Dermis microvascular lymphatic vessel endothelial cell (primary cell): ENCODE measurements around the gene ASGR2. TPM values are rescaled to one million over a fixed set of nuclear protein-coding genes. Genes with fewer than 3 reads are reported as not detected.
A peak's percentile ranks its signal among the peaks of the same experiment; 100 is the strongest.
"Not testable (repeated sequence)": the region's sequence is repeated elsewhere in the genome, so short reads cannot be mapped to it uniquely, and the experiment has no call there.

ENCODE experiments used
- DNase-seq, 2 donors: peaks; one replicate each; pipeline versions ENCODE4 v3.0.0 to v3.0.0-alpha.2; 2010; ENCODE audit warnings: low read depth in 2 of 2
- total RNA-seq: library from RNA; depleted of rRNA; stranded (reverse); fragments of >200 nt; gene quantifications from 2 replicates; pipeline ENCODE4 v1.2.1, GENCODE V29; 2014

The ASGR2 gene
- total RNA-seq, 1 donor from 2014 or later, result under 0.01 TPM

DNA sequence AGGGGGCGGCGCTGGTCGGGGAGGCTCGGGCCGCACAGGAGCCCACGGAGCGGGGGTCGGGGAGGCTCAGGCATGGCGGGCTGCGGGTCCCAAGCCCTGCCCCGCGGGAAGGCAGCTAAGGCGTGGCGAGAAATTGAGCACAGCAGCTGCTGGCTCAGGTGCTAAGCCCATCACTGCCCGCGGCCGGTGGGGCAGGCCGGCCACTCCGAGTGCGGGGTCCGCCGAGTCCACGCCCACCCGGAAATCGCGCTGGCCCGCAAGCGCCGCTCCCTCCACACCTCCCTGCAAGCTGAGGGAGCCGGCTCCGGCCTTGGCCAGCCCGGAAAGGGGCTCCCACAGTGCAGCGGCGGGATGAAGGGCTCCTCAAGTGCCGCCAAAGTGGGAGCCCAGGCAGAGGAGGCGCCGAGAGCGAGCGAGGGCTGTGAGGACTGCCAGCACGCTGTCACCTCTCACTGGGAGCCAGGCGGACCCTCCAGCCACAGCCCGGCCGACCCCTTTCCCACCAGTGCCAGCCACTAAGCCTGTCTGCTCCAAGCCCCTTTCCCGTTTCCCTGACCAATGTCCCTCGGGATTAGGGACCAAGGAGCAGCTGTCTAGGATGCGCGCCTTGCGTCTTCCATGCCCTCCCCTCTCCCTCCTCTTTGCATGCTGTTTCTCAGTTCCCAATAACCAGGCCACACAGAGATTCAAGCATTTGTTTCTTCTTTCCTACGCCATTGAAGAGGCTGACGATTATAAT is 13.8 kb downstream of the ASGR2 start:
- DNase-seq, result not testable (repeated sequence)

DNA sequence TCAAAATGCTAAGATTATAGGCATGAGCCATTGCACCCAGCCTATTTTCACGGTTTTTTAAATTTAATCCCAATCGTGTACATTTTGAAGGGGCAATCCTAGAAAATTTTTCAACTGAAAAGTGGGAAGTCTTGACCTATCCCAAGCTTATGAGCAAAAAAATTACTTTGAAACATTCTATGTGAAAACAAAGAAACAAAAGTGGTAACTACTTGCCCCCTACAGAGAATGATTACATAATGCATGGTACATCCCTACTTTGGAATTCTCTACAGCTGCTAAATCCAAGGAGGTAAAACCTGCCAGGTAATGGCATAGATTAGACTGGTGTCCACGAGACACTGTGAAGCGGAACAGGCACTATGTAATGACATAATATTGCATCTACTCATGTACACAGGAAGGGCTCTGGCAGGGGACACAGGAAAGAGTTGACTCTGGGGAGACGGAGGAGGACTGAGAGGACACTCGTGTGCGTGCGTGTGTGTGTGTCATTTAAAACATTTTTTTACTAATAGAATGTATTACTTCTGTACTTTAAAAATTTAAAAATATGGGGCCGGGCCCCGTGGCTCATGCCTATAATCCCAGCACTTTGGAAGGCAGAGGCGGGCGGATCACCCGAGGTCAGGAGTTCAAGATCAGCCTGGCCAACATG is 15.7 kb downstream of the ASGR2 start:
- no peak for DNase-seq

DNA sequence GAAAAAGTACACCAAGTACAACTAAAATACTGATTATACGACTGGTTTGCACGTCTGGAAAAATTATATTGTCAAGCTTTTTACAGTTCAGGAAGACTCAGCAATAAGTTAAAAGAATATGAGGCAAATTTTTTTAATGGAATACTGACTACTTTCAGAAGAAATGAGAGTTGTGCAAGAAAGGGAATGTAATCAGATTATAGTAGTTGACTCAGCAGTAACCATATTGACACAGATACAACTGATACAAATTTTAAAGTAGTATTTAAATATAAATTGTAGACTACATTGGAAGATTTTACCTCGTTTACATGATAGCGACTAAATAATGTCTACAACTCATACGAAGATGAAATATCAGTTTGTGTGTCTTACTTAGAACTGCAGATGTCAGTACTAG is 16.7 kb downstream of the ASGR2 start:
- no peak for DNase-seq

DNA sequence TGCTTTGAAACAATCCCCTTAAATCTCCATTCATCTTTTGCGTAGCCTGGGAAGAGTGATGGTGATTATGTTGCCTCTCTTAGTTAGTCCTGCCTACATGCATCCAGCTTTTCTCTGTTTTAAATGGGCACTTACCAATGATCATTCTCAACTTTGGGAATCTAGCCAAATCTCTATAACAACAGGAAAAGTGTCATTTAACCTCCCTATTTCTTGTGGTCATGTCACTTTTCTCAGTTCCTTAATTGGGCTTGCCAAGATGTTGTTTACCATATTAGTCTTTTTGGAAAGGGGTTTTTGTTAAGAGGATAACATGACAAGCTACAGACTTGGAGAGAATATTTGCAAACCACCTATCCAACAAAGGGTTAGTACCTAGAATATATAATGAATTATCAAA is 19.0 kb downstream of the ASGR2 start:
- DNase-seq, result peak in 1 of 2 donors; percentile 69

DNA sequence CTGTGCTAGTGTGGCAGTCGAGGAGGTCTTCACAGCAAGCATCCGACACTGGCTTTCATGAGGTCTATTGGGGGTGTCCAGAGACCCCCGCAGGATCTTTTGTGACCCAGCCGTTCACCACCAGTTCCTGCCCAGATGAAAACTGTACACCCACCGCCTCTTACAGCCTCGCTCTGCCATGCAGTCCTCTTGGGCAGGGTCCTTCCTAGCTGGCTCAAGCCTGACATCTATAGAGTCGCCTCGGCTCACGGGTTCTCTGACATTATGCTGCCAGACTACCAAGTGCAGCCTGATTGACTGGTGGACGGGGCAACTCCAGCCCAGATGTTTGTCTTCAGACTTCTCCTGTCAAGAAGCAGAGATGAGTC is 20.0 kb downstream of the ASGR2 start:
- no peak for DNase-seq

DNA sequence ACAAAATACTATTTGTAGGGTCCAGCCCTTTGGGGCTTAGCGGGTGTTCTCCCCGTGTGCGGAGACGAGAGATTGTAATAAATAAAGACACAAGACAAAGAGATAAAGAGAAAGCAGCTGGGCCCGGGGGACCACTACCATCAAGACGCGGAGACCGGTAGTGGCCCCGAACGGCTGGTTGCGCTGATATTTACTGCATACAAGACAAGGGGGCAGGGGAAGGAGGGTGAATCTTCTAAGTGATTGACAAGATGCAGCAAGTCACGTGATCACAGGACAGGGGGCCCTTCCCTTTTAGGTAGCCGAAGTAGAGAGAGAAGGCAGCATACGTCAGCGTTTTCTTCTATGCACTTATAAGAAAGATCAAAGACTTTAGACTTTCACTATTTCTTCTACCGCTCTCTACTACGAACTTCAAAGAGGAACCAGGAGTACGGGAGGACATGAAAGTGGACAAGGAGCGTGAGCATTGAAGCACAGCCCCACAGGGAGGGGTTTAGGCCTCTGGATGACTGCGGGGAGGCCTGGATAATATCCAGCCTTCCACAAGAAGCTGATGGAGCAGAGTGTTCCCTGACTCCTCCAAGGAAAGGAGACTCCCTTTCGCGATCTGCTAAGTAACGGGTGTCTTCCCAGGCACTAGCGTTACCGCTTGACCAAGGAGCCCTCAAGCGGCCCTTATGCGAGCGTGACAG is 23.2 kb downstream of the ASGR2 start:
- DNase-seq, result not testable (repeated sequence)

DNA sequence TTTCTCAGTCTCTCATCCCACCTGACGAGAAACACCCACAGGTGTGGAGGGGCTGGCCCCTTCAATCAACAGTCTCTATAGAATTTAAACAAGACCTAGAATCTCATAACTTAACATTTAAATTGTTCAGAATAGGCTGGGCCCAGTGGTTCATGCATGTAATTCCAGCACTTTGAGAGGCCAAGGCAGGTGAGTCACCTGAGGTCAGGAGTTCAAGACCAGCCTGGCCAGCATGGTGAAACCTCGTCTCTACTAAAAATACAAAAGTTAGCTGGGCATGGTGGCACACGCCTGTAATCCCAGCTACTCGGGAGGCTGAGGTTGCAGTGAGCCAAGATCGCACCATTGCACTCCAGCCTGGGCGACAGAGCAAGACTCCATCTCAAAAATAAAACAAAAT is 25.1 kb downstream of the ASGR2 start:
- not testable (repeated sequence) for DNase-seq

DNA sequence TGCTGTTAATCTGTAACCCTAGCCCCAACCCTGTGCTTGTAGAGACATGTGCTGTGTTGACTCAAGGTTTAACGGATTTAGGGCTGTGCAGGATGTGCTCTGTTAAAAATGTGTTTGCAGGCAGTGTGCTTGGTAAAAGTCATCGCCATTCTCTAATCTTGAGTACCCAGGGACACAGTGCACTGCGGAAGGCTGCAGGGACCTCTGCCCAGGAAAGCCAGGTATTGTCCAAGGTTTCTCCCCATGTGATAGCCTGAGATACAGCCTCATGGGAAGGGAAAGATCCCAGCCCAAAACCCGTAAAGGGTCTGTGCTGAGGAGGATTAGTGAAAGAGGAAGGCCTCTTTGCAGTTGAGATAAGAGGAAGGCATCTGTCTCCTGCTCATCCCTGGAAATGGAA is 26.2 kb downstream of the ASGR2 start:
- DNase-seq, result not testable (repeated sequence)

DNA sequence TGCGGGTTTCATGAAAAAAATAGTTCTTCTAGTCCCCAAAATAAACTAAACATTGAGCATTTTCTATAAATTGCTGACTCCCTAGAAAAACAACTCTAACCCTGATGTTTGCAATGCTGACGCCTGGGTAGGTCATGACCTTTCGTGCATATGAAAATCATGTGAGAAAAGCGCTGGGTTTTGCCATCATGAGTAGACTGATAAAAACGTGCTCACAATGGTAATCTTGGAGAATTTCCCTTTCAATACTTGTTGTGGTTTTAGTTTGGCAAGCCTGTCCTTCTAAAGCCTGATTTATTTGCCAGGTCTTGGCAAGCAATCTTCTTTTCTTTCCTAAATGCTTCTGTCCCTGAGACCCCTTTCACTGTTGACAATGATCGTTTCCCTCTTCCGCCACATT is 30.5 kb downstream of the ASGR2 start:
- DNase-seq, result peak; percentile 76 to 80

DNA sequence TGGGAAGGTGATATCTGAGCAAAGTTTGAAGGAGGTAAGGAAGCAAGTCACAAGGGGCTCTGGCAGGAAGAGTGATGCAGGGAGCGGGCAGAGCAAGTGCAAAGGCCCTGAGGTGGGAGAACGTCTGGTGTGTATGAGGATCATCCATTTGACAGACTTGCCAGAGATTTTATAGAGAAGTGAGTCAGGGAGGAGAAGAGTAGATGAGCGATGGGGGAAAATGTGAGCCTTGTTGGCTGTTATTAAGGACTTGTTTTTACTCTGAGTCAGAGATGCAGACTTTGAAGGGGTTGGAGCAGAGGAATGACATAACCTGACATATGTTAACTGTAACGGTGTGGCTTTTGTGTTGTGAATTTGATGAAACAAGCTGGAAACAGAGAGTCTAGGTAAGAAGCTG is 31.0 kb downstream of the ASGR2 start:
- DNase-seq, result peak; percentile 18 to 58

DNA sequence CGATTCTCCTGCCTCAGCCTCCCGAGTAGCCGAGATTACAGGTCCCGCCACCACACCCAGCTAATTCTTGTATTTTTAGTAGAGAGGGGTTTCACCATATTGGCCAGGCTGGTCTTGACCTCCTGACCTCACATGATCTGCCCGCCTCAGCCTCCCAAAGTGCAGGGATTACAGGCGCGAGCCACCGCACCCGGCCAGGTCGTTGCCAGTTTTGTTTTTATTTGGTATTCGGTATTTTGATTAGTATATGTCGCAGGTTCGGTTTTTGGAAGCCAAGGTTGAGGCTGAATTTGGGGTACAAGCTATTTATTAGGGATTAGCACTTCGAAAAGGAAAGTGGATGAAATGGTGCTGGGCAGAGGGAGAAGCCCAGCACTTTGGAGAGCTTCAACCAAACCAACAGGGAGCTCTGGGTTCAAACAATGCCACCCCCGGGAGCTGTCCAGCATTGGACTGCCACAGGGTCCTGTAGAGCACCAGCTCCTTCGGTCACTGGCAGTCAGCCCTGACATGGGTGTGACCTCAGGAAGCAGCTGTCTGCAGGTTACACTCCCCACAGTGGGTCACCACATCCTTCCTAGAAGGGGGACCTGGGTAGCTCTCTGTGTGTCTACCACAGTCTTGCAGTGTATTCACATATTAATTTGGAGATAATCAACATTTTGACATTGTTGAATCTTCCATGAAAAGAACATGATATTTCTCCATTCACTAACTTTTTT is 33.1 kb downstream of the ASGR2 start:
- DNase-seq, result peak; percentile 20 to 40

DNA sequence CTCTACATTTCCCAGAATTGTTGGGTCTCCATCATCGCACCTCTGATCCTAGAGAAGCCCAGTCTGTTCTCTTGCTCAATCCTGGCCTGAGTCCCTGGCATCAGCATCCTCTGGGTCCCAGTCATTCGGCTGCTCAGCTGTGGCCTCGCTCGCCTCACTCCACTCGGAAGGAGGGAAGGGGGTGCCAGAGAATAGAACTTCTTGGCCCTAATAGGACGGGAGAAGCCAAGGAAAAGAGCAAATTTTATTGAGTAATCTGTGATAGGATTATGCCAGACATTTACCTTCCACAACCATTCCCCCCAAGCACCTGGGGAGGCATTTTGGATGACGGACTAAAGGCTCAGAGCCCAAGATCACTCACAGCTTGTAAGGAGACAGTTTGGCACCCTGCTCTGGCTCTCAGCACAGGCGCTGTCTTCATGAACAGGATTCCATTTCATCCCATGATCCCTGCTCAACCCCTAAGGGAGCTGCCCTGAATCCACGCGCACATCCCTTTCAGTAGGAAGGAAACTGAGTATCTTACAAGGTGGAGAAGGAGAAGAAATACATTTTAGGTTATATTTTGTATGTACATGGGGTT is 34.1 kb downstream of the ASGR2 start:
- DNase-seq, result no peak

DNA sequence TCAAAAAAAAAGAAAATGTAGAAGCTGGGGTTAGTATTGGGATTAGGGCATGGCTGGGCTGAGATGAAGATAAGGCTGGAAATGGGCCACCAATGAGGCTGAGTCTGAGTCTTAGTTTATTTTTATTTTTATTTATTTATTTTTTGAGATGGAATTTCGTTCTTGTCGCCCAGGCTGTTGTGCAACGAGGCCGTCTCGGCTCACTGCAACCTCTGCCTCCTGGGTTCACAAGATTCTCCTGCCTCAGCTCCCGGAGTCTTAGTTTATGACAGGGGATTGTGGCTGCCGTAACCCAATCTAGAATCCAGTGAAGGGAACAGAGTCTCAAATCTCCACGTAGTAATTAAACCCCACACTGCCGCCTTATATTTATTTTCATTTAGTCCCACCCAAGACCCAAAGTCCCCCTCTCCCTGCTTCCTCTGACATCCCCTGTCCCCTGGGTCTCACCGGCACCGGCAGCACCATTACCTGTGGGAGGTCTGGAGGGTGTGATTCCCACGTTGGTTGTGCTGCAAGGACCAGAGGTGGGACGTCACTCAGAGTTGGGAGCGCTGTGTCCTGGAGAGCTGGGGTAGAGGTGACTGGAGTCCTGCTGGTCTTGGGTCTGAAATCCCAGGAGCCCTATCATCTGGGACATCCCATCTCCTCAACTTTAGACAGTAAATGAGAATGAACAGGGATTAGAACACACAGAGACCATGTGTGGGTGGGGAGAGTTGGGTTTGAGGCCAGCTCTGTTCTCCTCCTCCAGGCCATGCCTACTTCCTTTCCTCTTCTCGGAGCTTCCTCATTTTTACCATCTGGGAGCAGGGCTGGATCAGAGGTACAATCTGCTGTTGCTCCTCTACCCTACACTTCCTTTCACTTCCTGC is 34.8 kb downstream of the ASGR2 start, which contains the start of gene CLEC10A:
CLEC10A (minus strand) TSS at position 671 of the 875 bp plus-strand sequence. CDS start 1,439 bp downstream, outside the sequence.
- DNase-seq, result no peak

DNA sequence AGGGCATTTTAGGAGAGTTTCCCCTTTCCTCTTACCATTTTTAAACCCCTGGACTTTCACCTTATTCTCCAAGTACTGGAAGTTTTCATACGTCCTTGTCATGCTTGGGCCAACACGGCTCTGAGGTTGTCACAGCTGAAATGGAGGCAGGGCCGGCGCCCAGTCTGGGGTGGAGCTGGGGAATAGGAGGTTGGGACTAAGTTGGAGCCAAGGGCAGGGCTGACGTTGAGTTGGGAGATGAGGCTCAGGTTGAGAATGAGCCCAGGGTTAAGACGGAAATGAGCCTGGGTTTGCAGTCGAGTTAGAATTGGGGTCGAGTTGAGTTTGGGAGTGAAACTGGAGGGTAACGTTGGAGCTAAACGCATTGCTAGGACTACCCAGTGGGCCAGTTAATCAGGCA is 35.9 kb downstream of the ASGR2 start:
- no peak for DNase-seq

DNA sequence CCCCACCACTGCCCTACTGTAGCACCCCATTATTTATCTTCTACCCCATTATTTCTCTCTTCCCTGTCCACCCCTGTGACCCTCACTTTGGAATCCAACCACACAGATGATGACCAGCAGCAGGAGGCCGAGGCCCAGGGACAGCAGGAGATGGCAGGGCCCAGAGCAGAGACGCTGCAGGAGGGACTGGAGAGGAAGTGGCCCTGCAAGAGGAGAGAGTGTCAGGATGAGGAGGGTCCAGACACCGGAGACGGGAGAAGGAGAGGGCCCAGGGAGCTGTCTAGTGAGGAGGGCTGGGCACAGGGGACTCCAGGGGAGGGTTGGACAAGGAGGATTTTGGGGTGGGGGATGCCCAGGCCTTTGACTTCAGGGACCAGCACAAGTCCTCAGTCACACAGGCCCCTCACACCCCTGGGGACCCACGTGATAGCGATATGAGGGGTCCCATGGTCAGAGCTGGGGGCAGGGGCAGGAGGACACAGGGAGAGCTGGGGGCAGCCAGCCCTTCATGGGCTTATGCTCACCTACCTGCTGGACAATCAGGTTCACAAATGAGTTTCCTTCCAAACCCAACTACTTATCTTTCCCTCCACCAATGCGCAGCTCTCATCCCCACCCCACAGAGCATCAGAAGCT is 36.6 kb downstream of the ASGR2 start:
- DNase-seq, result no peak

DNA sequence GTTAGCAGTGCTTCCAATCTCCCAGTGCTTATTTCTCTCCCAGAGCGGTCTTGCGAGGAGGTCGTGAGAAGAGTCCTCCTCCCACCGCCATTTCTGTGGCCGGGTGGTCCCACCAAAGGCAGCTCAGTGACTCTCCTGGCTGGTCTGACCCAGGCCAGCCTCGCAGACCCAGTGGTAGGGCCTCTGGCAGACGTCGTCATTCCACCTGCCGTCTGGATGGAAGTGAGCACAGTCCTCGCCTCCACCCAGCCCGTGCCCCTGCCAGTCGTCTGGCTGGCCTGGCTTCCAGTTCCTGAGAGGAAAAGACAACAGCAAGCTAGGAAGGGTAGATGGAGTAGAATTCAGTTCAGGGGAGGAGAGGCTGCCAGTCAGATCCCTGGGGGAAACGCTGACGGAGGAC is 39.7 kb downstream of the ASGR2 start:
- no peak for DNase-seq

DNA sequence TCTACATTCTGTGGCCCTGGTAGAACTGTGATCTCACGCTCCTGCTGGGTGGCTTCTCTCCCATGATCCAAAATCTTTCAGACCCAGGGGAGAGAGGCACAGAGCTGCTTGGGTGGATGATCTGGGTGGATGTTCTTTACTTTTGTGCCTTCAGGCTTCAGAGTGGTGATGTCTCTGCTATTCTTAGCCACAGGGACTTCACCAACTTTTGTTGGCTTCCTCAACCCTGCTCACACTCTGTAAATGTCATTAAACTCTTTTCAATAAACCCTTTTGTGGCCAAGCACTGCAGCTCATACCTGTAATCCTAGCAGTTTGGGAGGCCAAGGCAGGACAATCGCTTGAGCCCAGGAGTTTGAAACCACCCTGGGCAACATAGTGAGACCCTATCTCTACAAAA is 42.2 kb downstream of the ASGR2 start:
- no peak for DNase-seq

DNA sequence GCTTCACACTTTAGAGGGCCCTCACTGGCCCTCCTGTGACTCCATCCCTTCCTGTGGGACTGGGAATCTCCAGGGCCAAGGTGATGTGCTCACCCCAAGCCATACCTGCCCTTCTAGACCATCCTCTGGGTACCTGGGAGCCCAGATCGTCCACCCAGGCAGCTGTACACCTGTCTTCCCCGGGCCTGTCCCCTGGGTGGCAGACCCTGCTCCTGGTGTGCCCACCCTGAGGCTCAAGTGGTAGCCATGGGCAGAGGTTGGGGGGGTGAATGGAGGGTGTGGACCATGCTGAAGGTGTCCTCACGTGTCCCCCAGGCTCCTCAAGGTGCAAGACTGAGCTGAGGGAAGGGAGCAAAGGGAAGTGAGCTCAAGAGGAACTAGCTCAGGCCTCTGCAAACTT is 43.9 kb downstream of the ASGR2 start:
- no peak for DNase-seq

DNA sequence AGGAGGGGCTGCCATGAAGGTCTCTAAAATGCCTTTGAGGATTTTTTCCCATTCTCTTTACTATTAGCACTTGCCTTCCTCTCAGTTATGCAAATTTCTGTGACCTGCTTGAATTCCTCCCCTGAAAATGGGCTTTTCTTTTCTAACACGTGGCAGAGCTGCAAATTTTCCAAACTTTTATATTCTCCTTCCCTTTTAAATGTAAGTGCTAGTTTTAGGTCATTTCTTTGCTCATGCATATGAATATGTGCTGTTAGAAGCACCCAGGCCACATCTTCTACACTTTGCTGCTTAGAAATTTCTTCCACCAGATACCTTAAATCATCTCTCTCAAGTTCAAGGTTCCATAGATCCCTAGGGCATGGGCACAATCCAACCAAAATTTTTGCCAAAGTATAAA is 46.4 kb downstream of the ASGR2 start:
- no peak for DNase-seq

DNA sequence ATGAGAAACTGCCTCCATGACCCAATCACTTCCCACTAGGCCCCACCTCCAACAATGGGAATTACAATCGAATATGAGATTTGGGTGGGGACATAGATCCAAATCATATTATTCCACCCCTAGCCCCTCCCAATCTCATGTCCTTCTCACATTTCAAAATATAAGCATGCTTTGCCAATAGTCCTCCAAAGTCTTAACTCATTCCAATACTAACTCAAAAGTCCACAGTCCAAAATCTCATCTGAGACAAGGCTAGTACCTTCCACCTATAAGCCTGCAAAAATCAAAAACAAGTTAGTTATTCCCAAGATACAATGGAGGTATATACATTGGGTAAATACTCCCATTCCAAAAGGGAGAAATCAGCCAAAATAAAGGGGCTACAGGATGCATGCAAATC is 47.4 kb downstream of the ASGR2 start:
- no peak for DNase-seq
